Measurements from ENCODE around the gene MEGF11.

DNA sequence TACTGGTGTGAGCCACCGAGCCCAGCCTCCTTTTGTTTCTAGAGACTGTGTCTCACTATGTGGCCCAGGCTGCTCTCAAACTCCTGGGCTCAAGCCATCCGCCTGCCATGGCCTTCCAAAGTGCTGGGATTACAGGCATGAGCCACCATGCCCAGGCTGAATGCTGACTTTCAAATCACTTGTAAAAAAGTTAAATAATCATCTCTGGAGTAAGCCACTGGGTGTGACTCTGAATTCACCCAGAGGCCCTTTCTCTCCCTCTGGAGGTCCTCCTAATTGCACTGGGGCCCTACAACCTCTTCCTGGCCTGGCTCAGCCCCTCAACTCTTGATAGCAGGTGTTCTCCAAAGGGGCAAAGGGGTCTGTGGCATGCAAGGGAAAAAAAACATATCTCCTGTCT lies 54.8 kb downstream of the MEGF11 start:
- TF ChIP-seq, protein P1, sequence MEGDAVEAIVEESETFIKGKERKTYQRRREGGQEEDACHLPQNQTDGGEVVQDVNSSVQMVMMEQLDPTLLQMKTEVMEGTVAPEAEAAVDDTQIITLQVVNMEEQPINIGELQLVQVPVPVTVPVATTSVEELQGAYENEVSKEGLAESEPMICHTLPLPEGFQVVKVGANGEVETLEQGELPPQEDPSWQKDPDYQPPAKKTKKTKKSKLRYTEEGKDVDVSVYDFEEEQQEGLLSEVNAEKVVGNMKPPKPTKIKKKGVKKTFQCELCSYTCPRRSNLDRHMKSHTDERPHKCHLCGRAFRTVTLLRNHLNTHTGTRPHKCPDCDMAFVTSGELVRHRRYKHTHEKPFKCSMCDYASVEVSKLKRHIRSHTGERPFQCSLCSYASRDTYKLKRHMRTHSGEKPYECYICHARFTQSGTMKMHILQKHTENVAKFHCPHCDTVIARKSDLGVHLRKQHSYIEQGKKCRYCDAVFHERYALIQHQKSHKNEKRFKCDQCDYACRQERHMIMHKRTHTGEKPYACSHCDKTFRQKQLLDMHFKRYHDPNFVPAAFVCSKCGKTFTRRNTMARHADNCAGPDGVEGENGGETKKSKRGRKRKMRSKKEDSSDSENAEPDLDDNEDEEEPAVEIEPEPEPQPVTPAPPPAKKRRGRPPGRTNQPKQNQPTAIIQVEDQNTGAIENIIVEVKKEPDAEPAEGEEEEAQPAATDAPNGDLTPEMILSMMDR (conservative IDR thresholded peaks at IDR 0.05): no peak
- no peak for TF ChIP-seq EZH2 (IDR thresholded peaks at IDR 0.05; ENCODE audit: low read depth)
